Ishikawa (cell line): Measurements from ENCODE around the gene PIGS.

Source experiments
- CEBPB ChIP-seq: IDR thresholded peaks from 2 replicates; pipeline ENCODE4 v1.6.1; 2012
- CREB1 ChIP-seq: IDR thresholded peaks from 2 replicates; pipeline ENCODE4 v1.6.1; 2012; ENCODE audit warnings: low read depth
- EGR1 ChIP-seq: IDR thresholded peaks from 2 replicates; pipeline ENCODE4 v1.6.1; 2012
- EP300 ChIP-seq: IDR thresholded peaks from 2 replicates; pipeline ENCODE4 v1.6.1; 2012; ENCODE audit warnings: borderline replicate concordance
- FOXM1 ChIP-seq: IDR thresholded peaks from 2 replicates; pipeline ENCODE4 v1.6.1; 2012; ENCODE audit warnings: low read depth, borderline replicate concordance
- NFIC ChIP-seq: IDR thresholded peaks from 2 replicates; pipeline ENCODE4 v1.6.1; 2012
- RAD21 ChIP-seq: IDR thresholded peaks from 2 replicates; pipeline ENCODE4 v1.6.1; 2012; ENCODE audit warnings: low read depth
- TAF1 ChIP-seq: IDR thresholded peaks from 2 replicates; pipeline ENCODE4 v1.6.1; 2012; ENCODE audit warnings: low read depth, mild to moderate bottlenecking
- TCF12 ChIP-seq: IDR thresholded peaks from 2 replicates; pipeline ENCODE4 v1.6.1; 2012; ENCODE audit warnings: low read depth
- TEAD4 ChIP-seq: IDR thresholded peaks from 2 replicates; pipeline ENCODE4 v1.6.1; 2012
- YY1 ChIP-seq: IDR thresholded peaks from 2 replicates; pipeline ENCODE4 v1.6.1; 2012; ENCODE audit warnings: low read depth
- ZBTB7A ChIP-seq: IDR thresholded peaks from 2 replicates; pipeline ENCODE4 v1.6.1; 2012; ENCODE audit warnings: low read depth
- TF ChIP-seq, protein P1 (sequence below): IDR thresholded peaks from 2 replicates; pipeline ENCODE4 v1.6.1; 2012
- TF ChIP-seq, protein P2 (sequence below): IDR thresholded peaks from 2 replicates; pipeline ENCODE4 v1.6.1; 2012; ENCODE audit warnings: low read depth, mild to moderate bottlenecking
- TF ChIP-seq, protein P3 (sequence below): IDR thresholded peaks from 2 replicates; pipeline ENCODE4 v1.6.1; 2012

Gene PIGS

DNA sequence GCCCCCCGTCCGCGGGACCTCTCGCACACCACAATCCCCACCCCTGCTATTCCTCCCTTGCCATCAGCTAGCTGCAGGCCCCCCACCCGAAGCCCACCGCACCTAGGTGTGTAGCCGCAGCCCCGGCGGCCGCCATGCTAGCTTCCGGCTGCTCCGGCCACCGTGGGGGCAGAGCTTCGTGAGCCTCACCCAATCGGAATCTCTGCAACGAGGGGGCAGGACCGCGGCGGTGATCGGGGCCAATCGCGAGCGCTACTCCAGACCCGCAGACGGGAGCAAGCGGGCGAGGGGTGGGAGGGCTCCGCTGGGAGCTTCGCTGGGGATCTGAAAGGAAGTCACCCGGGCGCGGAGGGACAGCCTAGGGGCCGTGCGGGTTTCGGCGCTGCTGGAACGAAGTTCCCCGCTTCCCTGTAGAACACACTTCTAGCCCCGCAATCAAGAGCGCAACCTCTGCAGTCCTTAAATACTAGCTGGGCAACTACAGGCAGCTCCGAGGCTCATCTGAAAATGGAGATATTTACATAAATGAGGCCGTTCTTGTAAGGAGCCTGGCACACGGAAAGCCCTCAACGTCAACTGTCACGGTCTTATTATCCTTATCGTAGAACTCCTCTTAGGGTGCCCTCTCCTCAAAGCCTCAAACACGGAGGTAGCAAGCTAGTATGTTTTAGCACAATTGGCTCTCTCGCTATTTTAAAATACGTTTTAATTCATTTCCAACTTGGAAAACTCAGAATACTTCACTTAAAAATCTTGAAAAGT lies at the start of gene PIGS:
Gene PIGS (minus strand): TSS at position 164 of the 762 bp plus-strand sequence. CDS start 28 bp downstream, at position 136.
- no peak for TF ChIP-seq EP300
- TF ChIP-seq YY1: peak; percentile 90
- TF ChIP-seq TEAD4: no peak
- TF ChIP-seq TCF12: no peak; the same call in 1 of the 2 replicates
- TF ChIP-seq TAF1: peak; percentile 91
- no peak for TF ChIP-seq EGR1
- no peak for TF ChIP-seq CREB1
- no peak for TF ChIP-seq CEBPB
- TF ChIP-seq NFIC: no peak
- TF ChIP-seq, protein P1, sequence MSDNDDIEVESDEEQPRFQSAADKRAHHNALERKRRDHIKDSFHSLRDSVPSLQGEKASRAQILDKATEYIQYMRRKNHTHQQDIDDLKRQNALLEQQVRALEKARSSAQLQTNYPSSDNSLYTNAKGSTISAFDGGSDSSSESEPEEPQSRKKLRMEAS: no peak; the same call in 1 of the 2 replicates
- peak; percentile 81; the same call in 1 of the 2 replicates for TF ChIP-seq ZBTB7A
- no peak for TF ChIP-seq FOXM1
- TF ChIP-seq, protein P2, sequence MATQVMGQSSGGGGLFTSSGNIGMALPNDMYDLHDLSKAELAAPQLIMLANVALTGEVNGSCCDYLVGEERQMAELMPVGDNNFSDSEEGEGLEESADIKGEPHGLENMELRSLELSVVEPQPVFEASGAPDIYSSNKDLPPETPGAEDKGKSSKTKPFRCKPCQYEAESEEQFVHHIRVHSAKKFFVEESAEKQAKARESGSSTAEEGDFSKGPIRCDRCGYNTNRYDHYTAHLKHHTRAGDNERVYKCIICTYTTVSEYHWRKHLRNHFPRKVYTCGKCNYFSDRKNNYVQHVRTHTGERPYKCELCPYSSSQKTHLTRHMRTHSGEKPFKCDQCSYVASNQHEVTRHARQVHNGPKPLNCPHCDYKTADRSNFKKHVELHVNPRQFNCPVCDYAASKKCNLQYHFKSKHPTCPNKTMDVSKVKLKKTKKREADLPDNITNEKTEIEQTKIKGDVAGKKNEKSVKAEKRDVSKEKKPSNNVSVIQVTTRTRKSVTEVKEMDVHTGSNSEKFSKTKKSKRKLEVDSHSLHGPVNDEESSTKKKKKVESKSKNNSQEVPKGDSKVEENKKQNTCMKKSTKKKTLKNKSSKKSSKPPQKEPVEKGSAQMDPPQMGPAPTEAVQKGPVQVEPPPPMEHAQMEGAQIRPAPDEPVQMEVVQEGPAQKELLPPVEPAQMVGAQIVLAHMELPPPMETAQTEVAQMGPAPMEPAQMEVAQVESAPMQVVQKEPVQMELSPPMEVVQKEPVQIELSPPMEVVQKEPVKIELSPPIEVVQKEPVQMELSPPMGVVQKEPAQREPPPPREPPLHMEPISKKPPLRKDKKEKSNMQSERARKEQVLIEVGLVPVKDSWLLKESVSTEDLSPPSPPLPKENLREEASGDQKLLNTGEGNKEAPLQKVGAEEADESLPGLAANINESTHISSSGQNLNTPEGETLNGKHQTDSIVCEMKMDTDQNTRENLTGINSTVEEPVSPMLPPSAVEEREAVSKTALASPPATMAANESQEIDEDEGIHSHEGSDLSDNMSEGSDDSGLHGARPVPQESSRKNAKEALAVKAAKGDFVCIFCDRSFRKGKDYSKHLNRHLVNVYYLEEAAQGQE: no peak

DNA sequence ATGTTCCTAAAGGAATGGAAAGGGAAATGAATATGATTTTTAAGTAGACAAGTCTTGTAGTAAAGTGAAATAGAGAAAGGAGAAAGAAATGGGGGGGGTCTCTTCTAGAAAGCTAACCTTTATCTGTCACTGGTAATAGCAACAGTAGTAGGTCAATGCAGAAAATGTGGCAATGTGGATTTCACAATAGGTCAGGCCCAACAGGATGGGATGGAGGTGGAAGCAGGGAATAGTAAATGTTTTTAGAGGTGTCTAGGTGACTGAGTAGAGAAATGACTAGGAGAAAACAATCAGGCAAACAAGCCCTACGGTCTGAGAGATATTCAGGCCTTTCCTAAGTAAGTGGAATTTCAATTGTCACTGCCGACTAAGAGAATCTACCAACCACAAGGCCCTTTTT lies 48.7 kb upstream of the PIGS start:
- no peak for TF ChIP-seq ZBTB7A
- no peak for TF ChIP-seq CREB1
- TF ChIP-seq TAF1: no peak
- no peak for TF ChIP-seq EGR1

DNA sequence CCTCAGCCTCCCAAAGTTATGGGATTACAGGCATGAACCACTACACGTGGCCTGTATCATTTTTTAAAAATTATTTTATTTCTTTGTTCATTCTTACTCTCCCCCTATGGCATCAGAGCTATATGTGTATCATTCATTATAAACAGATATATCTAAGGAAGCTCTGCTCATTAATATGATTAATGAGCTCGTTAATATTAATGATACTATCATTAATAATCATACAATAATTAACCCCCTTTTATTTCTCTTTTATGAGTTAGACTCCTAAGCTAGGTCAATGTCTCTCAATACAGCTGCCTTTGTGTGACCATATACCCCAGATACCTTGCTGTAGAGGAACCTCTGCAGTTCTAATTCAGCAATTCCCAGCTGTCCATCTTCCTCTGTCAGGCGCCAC lies 47.1 kb upstream of the PIGS start:
- TF ChIP-seq, protein P3, sequence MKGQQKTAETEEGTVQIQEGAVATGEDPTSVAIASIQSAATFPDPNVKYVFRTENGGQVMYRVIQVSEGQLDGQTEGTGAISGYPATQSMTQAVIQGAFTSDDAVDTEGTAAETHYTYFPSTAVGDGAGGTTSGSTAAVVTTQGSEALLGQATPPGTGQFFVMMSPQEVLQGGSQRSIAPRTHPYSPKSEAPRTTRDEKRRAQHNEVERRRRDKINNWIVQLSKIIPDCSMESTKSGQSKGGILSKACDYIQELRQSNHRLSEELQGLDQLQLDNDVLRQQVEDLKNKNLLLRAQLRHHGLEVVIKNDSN: no peak
- TF ChIP-seq CREB1 (no peak), TCF12 (no peak), RAD21 (no peak), TAF1 (no peak)

DNA sequence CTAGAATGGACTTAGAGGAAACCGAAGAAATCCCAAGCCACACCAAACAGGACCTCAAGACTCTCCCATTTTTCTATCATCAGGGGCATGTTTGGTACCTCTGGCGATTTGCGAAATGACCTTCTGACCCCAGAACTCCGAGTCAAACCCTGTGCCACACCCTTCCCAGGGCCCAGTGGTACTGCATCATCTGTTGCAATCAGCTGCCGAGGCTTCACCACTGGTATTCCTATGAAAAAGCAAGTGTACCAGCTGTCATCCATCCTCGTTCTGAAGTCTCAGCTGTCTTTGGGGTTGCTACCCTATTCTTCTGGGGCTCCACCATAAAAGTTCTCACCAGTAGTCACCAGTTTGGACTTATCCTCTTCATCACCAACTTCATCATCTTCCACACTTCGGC lies 45.0 kb upstream of the PIGS start:
- TF ChIP-seq TAF1 (no peak), CREB1 (no peak), RAD21 (no peak), FOXM1 (no peak), NFIC (no peak), TEAD4 (no peak), EGR1 (no peak), CEBPB (no peak), ZBTB7A (no peak), TCF12 (no peak), EP300 (no peak), YY1 (no peak)
- TF ChIP-seq, protein P1: no peak
- TF ChIP-seq, protein P2: no peak
- TF ChIP-seq, protein P3: no peak

DNA sequence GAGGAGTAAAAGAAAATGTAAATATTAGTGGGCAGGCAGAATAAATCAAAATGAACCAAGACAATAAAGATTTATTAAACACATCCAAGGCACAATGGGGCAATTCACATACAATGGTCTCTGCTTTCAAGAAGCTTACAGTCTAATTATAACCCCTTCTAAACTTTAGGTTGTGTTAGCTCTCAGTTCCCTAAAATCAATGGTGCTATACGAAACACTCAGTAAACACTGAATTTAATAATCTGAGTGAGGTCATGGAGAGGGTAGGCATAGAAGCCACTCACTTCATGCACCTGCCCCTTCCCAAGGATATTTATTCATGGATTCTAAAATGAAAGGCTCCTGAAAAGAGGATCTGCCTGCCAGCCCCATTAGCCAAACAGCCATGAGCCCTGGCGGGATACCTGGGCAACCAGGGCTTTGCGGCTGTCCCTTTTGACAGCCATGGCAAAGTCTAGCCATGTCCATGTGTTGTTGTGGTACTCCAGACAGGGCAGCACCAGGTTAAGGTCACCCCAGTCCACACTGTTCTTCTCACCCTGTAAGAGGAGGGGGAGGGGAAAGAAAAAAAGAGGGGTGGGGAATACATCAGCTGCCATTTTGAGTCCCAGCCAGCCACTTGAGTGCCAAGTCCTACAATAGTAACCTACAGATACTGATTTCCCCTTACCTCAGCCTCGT lies 44.1 kb upstream of the PIGS start:
- TF ChIP-seq, protein P3: no peak
- TF ChIP-seq NFIC (no peak), YY1 (no peak), TCF12 (no peak), RAD21 (no peak), TAF1 (no peak), TEAD4 (no peak), CREB1 (no peak), CEBPB (no peak), FOXM1 (no peak)
- TF ChIP-seq, protein P2: no peak
